Panc1 (cell line): ENCODE measurements around the gene POLR3K. TPM values are rescaled to one million over a fixed set of nuclear protein-coding genes. Genes with fewer than 3 reads are reported as not detected.

Experiments
- ATAC-seq: fragments of 200-7000 bp; cut with Tn5 transposase; 2 replicates; pipeline ENCODE4 v1.9.1; 2020; ENCODE audit warnings: mild to moderate bottlenecking, moderate library complexity
- BruUV-seq: library from RNA; stranded (reverse); fragments of 400-500 nt; replicated peaks from 2 replicates; lab custom pipeline; 2021; lab: Mats Ljungman, UMichigan
- CTCF ChIA-PET: fragments of 300-600 bp; sonication (Branson Sonifier 250); formaldehyde crosslinking; loops from one replicate; lab custom pipeline; 2022; ENCODE audit warnings: antibody characterized with exemption; lab: Charles Lee
- POLR2A ChIA-PET: fragments of 300-600 bp; sonication (Branson Sonifier 250); formaldehyde crosslinking; loops from one replicate; lab custom pipeline; 2022; ENCODE audit warnings: antibody characterized with exemption; lab: Charles Lee
- DNase-seq: peaks from one replicate; pipeline ENCODE4 v3.0.0-alpha.2; 2010; ENCODE audit warnings: low read depth, low spot score
- H3K27ac ChIP-seq: 2 replicates; pipeline ENCODE4 v1.5.1; 2011; ENCODE audit warnings: mild to moderate bottlenecking, low read length, inconsistent platforms
- H3K27me3 ChIP-seq: fragments of 200-500 bp; sonication (Bioruptor generic); 2 replicates; pipeline ENCODE4 v1.6.0; 2014; ENCODE audit warnings: low read length, inconsistent platforms; ENCODE audit not compliant: control insufficient read depth, insufficient read depth
- H3K36me3 ChIP-seq: fragments of 200-500 bp; sonication (Bioruptor generic); 2 replicates; pipeline ENCODE4 v1.5.1; 2014; ENCODE audit warnings: inconsistent platforms, mild to moderate bottlenecking, low read length, moderate library complexity; ENCODE audit not compliant: control insufficient read depth, insufficient read depth
- H3K4me1 ChIP-seq: 2 replicates; pipeline ENCODE4 v1.5.1; 2011; ENCODE audit warnings: inconsistent platforms, mild to moderate bottlenecking, low read length, moderate library complexity; ENCODE audit not compliant: control insufficient read depth, insufficient read depth
- H3K4me3 ChIP-seq, 2 experiments: 2 replicates each; pipeline ENCODE4 v1.5.1; 2011 to 2012; ENCODE audit warnings: low read depth in 2 of 2, low read length in 2 of 2, mild to moderate bottlenecking in 2 of 2, inconsistent platforms in 1 of 2, moderate library complexity in 1 of 2
- H3K9me3 ChIP-seq: fragments of 200-500 bp; sonication (Bioruptor generic); 2 replicates; pipeline ENCODE4 v1.5.1; 2014; ENCODE audit warnings: low read depth, mild to moderate bottlenecking, inconsistent platforms, low read length, moderate library complexity; ENCODE audit not compliant: control insufficient read depth, insufficient read depth
- POLR2AphosphoS5 ChIP-seq: IDR thresholded peaks from 2 replicates; pipeline ENCODE4 v1.6.1; 2012; ENCODE audit warnings: mild to moderate bottlenecking, low read depth, low read length, moderate library complexity
- SIN3A ChIP-seq: IDR thresholded peaks from 2 replicates; pipeline ENCODE4 v1.6.1; 2012; ENCODE audit warnings: low read depth, mild to moderate bottlenecking, low read length, moderate library complexity, borderline replicate concordance; ENCODE audit not compliant: insufficient read depth
- TCF7L2 ChIP-seq: IDR thresholded peaks from 2 replicates; pipeline ENCODE4 v1.6.1; 2011; ENCODE audit warnings: mild to moderate bottlenecking, low read depth, low read length, inconsistent platforms
- in situ Hi-C: cut with HindIII; loops from 2 replicates; pipeline ENCODE4 v1.10.0; 2016; ENCODE audit warnings: low sequenced_read_pairs, low pct_unique_long_range_greater_than_20kb
- intact Hi-C: fragments of 100-400 bp; cut with micrococcal nuclease; formaldehyde crosslinking; loops from one replicate; pipeline ENCODE4 v1.10.0; 2022; ENCODE audit not compliant: unreplicated experiment
- total RNA-seq: library from RNA; stranded (reverse); gene quantifications from one replicate; pipeline ENCODE4 v1.2.1, GENCODE V29; 2021; ENCODE audit not compliant: unreplicated experiment
- TF ChIP-seq, protein P1 (sequence below), 2 experiments: IDR thresholded peaks; 2 replicates each; pipeline ENCODE4 v1.6.1; 2011 to 2012; ENCODE audit warnings: low read depth in 2 of 2, control low read depth in 1 of 2, low read length in 1 of 2, mild to moderate bottlenecking in 1 of 2, moderate library complexity in 1 of 2; ENCODE audit not compliant: insufficient read depth in 1 of 2
- TF ChIP-seq, protein P2 (sequence below): fragments of 450-650 bp; IDR thresholded peaks from 2 replicates; pipeline ENCODE4 v1.5.1; 2017; ENCODE audit warnings: mild to moderate bottlenecking

The POLR3K gene
- total RNA-seq, 1 experiment from 2014 or later: 35.7 TPM

DNA sequence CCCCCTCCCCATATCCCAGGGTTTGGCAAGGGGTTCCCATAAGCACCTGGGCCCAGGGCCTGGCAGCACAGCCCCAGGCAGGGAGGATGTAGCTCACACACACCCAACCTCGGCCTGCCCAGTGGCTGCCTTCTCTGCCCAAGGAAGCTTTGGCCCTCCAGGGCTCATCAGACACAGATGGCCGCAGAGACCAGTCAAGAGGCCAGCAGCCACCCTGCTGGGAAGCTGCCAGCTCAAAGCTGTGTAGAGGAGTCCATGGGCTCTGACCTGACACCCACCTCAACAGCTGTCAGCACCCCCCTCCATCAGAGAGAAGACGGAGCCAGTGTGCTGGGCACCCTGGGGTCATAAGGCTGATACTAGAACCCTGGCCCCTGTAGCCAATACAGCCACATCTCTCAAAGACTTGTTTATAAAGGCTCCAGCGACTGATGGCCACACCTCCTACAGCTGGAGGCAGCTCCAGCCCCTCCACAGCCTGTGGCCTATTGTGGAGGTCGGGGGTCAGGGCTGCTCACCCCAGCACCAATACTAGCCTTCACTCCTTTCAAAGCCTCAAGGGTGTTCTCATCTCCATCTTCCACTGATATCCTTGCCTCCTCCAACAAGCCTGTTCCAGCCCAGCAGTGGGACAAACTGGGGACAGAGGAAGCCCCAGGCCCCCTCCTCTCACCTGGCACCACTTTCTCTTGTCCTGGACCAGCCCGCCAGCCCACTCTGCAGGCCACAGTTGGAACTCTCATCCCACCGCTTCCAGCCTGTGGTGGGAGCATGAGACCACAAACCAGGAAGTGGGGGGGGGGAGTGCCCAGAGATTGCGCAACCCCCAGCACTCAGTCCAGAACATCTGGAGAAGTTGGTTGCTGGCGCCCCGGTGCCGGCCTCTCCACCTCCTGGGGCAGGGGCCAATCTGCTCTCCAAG lies 22.4 kb upstream of the POLR3K start:
- Histone ChIP-seq H3K4me3 (no peak overlapping the region), H3K4me1 (peaks cover 53% of the 10 kb centered on the region), H3K9me3 (no peaks in the 10 kb centered on the region), H3K27ac (peak overlapping the region; percentile 11; the same call in 1 of the 2 replicates), H3K36me3 (no peaks in the 10 kb centered on the region), H3K27me3 (no peaks in the 10 kb centered on the region)
- POLR2A ChIA-PET: no interaction called here
- no peak for DNase-seq
- TF ChIP-seq SIN3A: no peak
- in situ Hi-C loops: no loop called here
- ATAC-seq: no peak
- intact Hi-C loops: no loop called here
- CTCF ChIA-PET: interaction anchor here (0.8 to 1.0 kb wide), 2 partner anchors 9 to 10 kb away, joined by 3 to 6 read pairs; no protein-coding TSS in a partner anchor
- no TSS peak for BruUV-seq

DNA sequence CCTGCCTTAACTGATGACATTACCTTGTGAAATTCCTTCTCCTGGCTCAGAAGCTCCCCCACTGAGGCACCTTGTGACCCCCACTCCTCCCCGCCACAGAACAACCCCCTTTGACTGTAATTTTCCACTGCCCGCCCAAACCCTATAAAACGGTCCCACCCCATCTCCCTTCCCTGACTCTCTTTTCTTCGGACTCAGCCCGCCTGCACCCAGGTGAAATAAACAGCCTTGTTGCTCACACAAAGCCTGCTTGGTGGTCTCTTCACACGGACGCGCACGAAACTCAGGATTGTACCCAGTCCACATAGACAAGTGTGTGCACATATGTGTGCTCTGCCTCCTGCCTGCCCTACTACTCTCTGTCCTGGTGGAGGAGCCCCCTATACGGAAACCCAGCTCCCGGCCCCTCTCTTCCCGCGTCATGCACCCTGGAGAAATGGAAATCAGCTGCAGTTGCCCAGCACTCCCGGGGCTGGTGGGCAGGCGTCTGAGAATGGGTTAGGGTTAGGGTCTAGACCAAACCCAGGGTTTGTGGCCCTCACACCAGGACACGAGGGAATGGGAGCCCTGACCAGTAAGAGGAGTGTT lies 21.4 kb upstream of the POLR3K start:
- TF ChIP-seq, protein P1, sequence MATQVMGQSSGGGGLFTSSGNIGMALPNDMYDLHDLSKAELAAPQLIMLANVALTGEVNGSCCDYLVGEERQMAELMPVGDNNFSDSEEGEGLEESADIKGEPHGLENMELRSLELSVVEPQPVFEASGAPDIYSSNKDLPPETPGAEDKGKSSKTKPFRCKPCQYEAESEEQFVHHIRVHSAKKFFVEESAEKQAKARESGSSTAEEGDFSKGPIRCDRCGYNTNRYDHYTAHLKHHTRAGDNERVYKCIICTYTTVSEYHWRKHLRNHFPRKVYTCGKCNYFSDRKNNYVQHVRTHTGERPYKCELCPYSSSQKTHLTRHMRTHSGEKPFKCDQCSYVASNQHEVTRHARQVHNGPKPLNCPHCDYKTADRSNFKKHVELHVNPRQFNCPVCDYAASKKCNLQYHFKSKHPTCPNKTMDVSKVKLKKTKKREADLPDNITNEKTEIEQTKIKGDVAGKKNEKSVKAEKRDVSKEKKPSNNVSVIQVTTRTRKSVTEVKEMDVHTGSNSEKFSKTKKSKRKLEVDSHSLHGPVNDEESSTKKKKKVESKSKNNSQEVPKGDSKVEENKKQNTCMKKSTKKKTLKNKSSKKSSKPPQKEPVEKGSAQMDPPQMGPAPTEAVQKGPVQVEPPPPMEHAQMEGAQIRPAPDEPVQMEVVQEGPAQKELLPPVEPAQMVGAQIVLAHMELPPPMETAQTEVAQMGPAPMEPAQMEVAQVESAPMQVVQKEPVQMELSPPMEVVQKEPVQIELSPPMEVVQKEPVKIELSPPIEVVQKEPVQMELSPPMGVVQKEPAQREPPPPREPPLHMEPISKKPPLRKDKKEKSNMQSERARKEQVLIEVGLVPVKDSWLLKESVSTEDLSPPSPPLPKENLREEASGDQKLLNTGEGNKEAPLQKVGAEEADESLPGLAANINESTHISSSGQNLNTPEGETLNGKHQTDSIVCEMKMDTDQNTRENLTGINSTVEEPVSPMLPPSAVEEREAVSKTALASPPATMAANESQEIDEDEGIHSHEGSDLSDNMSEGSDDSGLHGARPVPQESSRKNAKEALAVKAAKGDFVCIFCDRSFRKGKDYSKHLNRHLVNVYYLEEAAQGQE (IDR thresholded peaks at IDR 0.05; ENCODE audit: insufficient read depth in 1 of 2, low read depth in 2 of 2, low read length in 1 of 2): no peak
- TF ChIP-seq SIN3A (no peak), POLR2AphosphoS5 (no peak), TCF7L2 (no peak)
- TF ChIP-seq, protein P2, sequence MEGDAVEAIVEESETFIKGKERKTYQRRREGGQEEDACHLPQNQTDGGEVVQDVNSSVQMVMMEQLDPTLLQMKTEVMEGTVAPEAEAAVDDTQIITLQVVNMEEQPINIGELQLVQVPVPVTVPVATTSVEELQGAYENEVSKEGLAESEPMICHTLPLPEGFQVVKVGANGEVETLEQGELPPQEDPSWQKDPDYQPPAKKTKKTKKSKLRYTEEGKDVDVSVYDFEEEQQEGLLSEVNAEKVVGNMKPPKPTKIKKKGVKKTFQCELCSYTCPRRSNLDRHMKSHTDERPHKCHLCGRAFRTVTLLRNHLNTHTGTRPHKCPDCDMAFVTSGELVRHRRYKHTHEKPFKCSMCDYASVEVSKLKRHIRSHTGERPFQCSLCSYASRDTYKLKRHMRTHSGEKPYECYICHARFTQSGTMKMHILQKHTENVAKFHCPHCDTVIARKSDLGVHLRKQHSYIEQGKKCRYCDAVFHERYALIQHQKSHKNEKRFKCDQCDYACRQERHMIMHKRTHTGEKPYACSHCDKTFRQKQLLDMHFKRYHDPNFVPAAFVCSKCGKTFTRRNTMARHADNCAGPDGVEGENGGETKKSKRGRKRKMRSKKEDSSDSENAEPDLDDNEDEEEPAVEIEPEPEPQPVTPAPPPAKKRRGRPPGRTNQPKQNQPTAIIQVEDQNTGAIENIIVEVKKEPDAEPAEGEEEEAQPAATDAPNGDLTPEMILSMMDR: no peak
- ATAC-seq (no peak), DNase-seq (no peak)
- Histone ChIP-seq H3K27ac (0 out of 2 replicates have a peak overlapping the region, but pooled peaks have one; percentile 11), H3K9me3 (no peaks in the 10 kb centered on the region), H3K36me3 (no peaks in the 10 kb centered on the region), H3K4me3 (no peak overlapping the region), H3K4me1 (peaks cover 63% of the 10 kb centered on the region), H3K27me3 (no peaks in the 10 kb centered on the region)
- in situ Hi-C loops: no loop called here
- CTCF ChIA-PET: interaction anchor here (0.5 to 1.2 kb wide), 4 partner anchors 9 to 333 kb away, joined by 3 to 6 read pairs (median 4); no protein-coding TSS in a partner anchor
- POLR2A ChIA-PET: no interaction called here
- BruUV-seq: no TSS peak
- intact Hi-C loops: no loop called here
